CD1c-positive myeloid dendritic cell (primary cell): ENCODE results near the gene SPTLC3.
"Not testable (repeated sequence)": the region's sequence is repeated elsewhere in the genome, so short reads cannot be mapped to it uniquely, and the experiment has no call there.

Experiments
- DNase-seq: peaks from one replicate; pipeline ENCODE4 v3.0.0-alpha.2; 2016; ENCODE audit errors: extremely low spot score

Gene SPTLC3

GRCh38 chr20:13008761-13009681 lies at the start of gene SPTLC3:
TSS of gene SPTLC3 (plus strand) at chr20:13008972. CDS start at chr20:13009268, 296 bp downstream.
- no peak for DNase-seq

GRCh38 chr20:12961725-12962124 lies 47.0 kb upstream of the SPTLC3 start:
- DNase-seq: no peak

GRCh38 chr20:12962895-12963294 lies 45.9 kb upstream of the SPTLC3 start:
- DNase-seq: no peak

GRCh38 chr20:12963416-12963815 lies 45.4 kb upstream of the SPTLC3 start:
- no peak for DNase-seq

GRCh38 chr20:12965212-12965869 lies 43.4 kb upstream of the SPTLC3 start:
- DNase-seq: no peak

GRCh38 chr20:12965870-12966251 lies 42.9 kb upstream of the SPTLC3 start:
- DNase-seq: no peak

- DNase-seq: no peak
These were observed 42.2 kb upstream of the SPTLC3 start for GRCh38 chr20:12966468-12967085.

- DNase-seq: no peak
These were observed 40.8 kb upstream of the SPTLC3 start for GRCh38 chr20:12967932-12968331.

- DNase-seq: no peak
These were observed 40.3 kb upstream of the SPTLC3 start for GRCh38 chr20:12968472-12968871.

- DNase-seq: no peak
These were observed 39.6 kb upstream of the SPTLC3 start for GRCh38 chr20:12969071-12969669.

GRCh38 chr20:12970372-12970821 lies 38.4 kb upstream of the SPTLC3 start:
- no peak for DNase-seq

- no peak for DNase-seq
These were observed 32.8 kb upstream of the SPTLC3 start for GRCh38 chr20:12975833-12976608.

- no peak for DNase-seq
These were observed 32.0 kb upstream of the SPTLC3 start for GRCh38 chr20:12976720-12977309.

- no peak for DNase-seq
These were observed 31.2 kb upstream of the SPTLC3 start for GRCh38 chr20:12977328-12978125.

GRCh38 chr20:12978126-12978394 lies 30.7 kb upstream of the SPTLC3 start:
- DNase-seq: no peak

GRCh38 chr20:12978613-12979495 lies 29.9 kb upstream of the SPTLC3 start:
- DNase-seq: no peak

- not testable (repeated sequence) for DNase-seq
These were observed 29.1 kb upstream of the SPTLC3 start for GRCh38 chr20:12979713-12980112.

- no peak for DNase-seq
These were observed 26.7 kb upstream of the SPTLC3 start for GRCh38 chr20:12982098-12982497.

GRCh38 chr20:12984069-12984765 lies 24.6 kb upstream of the SPTLC3 start:
- no peak for DNase-seq
